Panc1 (cell line): ENCODE data around the gene MEX3C. TPM values are rescaled to one million over a fixed set of nuclear protein-coding genes. Genes with fewer than 3 reads are reported as not detected.

Experiments used
- ATAC-seq: fragments of 200-7000 bp; cut with Tn5 transposase; 2 replicates; pipeline ENCODE4 v1.9.1; 2020; ENCODE audit warnings: mild to moderate bottlenecking, moderate library complexity
- BruUV-seq: library from RNA; stranded (reverse); fragments of 400-500 nt; replicated peaks from 2 replicates; lab custom pipeline; 2021; lab: Mats Ljungman, UMichigan
- CTCF ChIA-PET: fragments of 300-600 bp; sonication (Branson Sonifier 250); formaldehyde crosslinking; loops from one replicate; lab custom pipeline; 2022; ENCODE audit warnings: antibody characterized with exemption; lab: Charles Lee
- POLR2A ChIA-PET: fragments of 300-600 bp; sonication (Branson Sonifier 250); formaldehyde crosslinking; loops from one replicate; lab custom pipeline; 2022; ENCODE audit warnings: antibody characterized with exemption; lab: Charles Lee
- DNase-seq: peaks from one replicate; pipeline ENCODE4 v3.0.0-alpha.2; 2010; ENCODE audit warnings: low read depth, low spot score
- H3K27ac ChIP-seq: 2 replicates; pipeline ENCODE4 v1.5.1; 2011; ENCODE audit warnings: mild to moderate bottlenecking, low read length, inconsistent platforms
- H3K27me3 ChIP-seq: fragments of 200-500 bp; sonication (Bioruptor generic); 2 replicates; pipeline ENCODE4 v1.6.0; 2014; ENCODE audit warnings: low read length, inconsistent platforms; ENCODE audit not compliant: control insufficient read depth, insufficient read depth
- H3K36me3 ChIP-seq: fragments of 200-500 bp; sonication (Bioruptor generic); 2 replicates; pipeline ENCODE4 v1.5.1; 2014; ENCODE audit warnings: inconsistent platforms, mild to moderate bottlenecking, low read length, moderate library complexity; ENCODE audit not compliant: control insufficient read depth, insufficient read depth
- H3K4me1 ChIP-seq: 2 replicates; pipeline ENCODE4 v1.5.1; 2011; ENCODE audit warnings: inconsistent platforms, mild to moderate bottlenecking, low read length, moderate library complexity; ENCODE audit not compliant: control insufficient read depth, insufficient read depth
- H3K4me3 ChIP-seq, 2 experiments: 2 replicates each; pipeline ENCODE4 v1.5.1; 2011 to 2012; ENCODE audit warnings: low read depth in 2 of 2, low read length in 2 of 2, mild to moderate bottlenecking in 2 of 2, inconsistent platforms in 1 of 2, moderate library complexity in 1 of 2
- H3K9me3 ChIP-seq: fragments of 200-500 bp; sonication (Bioruptor generic); 2 replicates; pipeline ENCODE4 v1.5.1; 2014; ENCODE audit warnings: low read depth, mild to moderate bottlenecking, inconsistent platforms, low read length, moderate library complexity; ENCODE audit not compliant: control insufficient read depth, insufficient read depth
- POLR2AphosphoS5 ChIP-seq: IDR thresholded peaks from 2 replicates; pipeline ENCODE4 v1.6.1; 2012; ENCODE audit warnings: mild to moderate bottlenecking, low read depth, low read length, moderate library complexity
- SIN3A ChIP-seq: IDR thresholded peaks from 2 replicates; pipeline ENCODE4 v1.6.1; 2012; ENCODE audit warnings: low read depth, mild to moderate bottlenecking, low read length, moderate library complexity, borderline replicate concordance; ENCODE audit not compliant: insufficient read depth
- TCF7L2 ChIP-seq: IDR thresholded peaks from 2 replicates; pipeline ENCODE4 v1.6.1; 2011; ENCODE audit warnings: mild to moderate bottlenecking, low read depth, low read length, inconsistent platforms
- in situ Hi-C: cut with HindIII; loops from 2 replicates; pipeline ENCODE4 v1.10.0; 2016; ENCODE audit warnings: low sequenced_read_pairs, low pct_unique_long_range_greater_than_20kb
- intact Hi-C: fragments of 100-400 bp; cut with micrococcal nuclease; formaldehyde crosslinking; loops from one replicate; pipeline ENCODE4 v1.10.0; 2022; ENCODE audit not compliant: unreplicated experiment
- total RNA-seq: library from RNA; stranded (reverse); gene quantifications from one replicate; pipeline ENCODE4 v1.2.1, GENCODE V29; 2021; ENCODE audit not compliant: unreplicated experiment
- TF ChIP-seq, protein P1 (sequence below), 2 experiments: IDR thresholded peaks; 2 replicates each; pipeline ENCODE4 v1.6.1; 2011 to 2012; ENCODE audit warnings: low read depth in 2 of 2, control low read depth in 1 of 2, low read length in 1 of 2, mild to moderate bottlenecking in 1 of 2, moderate library complexity in 1 of 2; ENCODE audit not compliant: insufficient read depth in 1 of 2
- TF ChIP-seq, protein P2 (sequence below): fragments of 450-650 bp; IDR thresholded peaks from 2 replicates; pipeline ENCODE4 v1.5.1; 2017; ENCODE audit warnings: mild to moderate bottlenecking

The MEX3C gene
- total RNA-seq, 1 experiment from 2014 or later: 29.0 TPM

DNA sequence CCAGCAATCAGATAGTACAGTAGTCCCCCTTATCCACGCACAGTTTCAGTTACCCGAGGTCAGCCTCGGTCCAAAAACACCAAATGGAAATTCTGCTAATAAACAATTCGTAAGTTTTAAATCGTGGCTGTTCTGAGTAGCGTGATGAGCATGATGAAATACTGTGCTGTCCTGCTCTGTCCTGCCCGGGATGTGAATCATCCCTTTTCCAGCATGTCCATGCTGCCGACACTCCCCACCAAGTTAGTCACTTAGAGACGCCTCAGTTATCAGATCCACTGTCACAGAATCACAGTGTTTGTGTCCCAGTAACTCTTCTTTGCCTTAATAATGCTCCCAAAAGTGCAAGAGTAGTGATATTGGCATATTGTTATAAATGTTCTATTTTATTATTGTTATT, 62.1 kb downstream of the MEX3C start:
- no peaks in the 10 kb centered on the region for H3K36me3 ChIP-seq
- H3K4me1 ChIP-seq: no peaks in the 10 kb centered on the region
- peak; percentile 8 for DNase-seq
- intact Hi-C loops (no loop called here), in situ Hi-C loops (no loop called here)
- H3K27me3 ChIP-seq: no peaks in the 10 kb centered on the region
- no peak overlapping the region for H3K27ac ChIP-seq
- CTCF ChIA-PET: no interaction called here
- H3K9me3 ChIP-seq: no peaks in the 10 kb centered on the region
- no peak for TF ChIP-seq SIN3A
- TF ChIP-seq, protein P1, sequence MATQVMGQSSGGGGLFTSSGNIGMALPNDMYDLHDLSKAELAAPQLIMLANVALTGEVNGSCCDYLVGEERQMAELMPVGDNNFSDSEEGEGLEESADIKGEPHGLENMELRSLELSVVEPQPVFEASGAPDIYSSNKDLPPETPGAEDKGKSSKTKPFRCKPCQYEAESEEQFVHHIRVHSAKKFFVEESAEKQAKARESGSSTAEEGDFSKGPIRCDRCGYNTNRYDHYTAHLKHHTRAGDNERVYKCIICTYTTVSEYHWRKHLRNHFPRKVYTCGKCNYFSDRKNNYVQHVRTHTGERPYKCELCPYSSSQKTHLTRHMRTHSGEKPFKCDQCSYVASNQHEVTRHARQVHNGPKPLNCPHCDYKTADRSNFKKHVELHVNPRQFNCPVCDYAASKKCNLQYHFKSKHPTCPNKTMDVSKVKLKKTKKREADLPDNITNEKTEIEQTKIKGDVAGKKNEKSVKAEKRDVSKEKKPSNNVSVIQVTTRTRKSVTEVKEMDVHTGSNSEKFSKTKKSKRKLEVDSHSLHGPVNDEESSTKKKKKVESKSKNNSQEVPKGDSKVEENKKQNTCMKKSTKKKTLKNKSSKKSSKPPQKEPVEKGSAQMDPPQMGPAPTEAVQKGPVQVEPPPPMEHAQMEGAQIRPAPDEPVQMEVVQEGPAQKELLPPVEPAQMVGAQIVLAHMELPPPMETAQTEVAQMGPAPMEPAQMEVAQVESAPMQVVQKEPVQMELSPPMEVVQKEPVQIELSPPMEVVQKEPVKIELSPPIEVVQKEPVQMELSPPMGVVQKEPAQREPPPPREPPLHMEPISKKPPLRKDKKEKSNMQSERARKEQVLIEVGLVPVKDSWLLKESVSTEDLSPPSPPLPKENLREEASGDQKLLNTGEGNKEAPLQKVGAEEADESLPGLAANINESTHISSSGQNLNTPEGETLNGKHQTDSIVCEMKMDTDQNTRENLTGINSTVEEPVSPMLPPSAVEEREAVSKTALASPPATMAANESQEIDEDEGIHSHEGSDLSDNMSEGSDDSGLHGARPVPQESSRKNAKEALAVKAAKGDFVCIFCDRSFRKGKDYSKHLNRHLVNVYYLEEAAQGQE (IDR thresholded peaks at IDR 0.05; ENCODE audit: insufficient read depth in 1 of 2, low read depth in 2 of 2, low read length in 1 of 2): no peak
- no peak for TF ChIP-seq POLR2AphosphoS5
- TF ChIP-seq TCF7L2: no peak
- TF ChIP-seq, protein P2, sequence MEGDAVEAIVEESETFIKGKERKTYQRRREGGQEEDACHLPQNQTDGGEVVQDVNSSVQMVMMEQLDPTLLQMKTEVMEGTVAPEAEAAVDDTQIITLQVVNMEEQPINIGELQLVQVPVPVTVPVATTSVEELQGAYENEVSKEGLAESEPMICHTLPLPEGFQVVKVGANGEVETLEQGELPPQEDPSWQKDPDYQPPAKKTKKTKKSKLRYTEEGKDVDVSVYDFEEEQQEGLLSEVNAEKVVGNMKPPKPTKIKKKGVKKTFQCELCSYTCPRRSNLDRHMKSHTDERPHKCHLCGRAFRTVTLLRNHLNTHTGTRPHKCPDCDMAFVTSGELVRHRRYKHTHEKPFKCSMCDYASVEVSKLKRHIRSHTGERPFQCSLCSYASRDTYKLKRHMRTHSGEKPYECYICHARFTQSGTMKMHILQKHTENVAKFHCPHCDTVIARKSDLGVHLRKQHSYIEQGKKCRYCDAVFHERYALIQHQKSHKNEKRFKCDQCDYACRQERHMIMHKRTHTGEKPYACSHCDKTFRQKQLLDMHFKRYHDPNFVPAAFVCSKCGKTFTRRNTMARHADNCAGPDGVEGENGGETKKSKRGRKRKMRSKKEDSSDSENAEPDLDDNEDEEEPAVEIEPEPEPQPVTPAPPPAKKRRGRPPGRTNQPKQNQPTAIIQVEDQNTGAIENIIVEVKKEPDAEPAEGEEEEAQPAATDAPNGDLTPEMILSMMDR: no peak
- ATAC-seq: no peak
- no TSS peak for BruUV-seq
- POLR2A ChIA-PET: no interaction called here
- no peak overlapping the region for H3K4me3 ChIP-seq

DNA sequence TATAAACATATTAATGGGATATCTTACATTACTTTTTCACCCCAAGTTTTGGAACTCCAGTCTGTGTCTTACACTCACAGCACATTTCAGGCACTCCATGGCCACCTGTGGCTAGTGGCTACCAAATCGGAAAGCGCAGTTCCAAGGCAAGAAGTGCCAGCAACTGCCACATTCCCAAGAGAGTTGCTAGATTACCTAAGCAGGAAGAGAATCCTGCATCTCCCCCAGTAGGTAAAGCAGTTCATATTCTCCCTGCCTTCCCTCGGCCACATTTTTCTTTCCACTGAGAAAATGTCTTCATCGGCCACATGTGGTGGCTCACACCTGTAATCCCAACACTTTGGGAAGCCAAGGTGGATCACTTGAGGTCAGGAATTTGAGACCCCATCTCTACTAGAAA, 62.8 kb downstream of the MEX3C start:
- no peaks in the 10 kb centered on the region for H3K36me3 ChIP-seq
- no peaks in the 10 kb centered on the region for H3K4me1 ChIP-seq
- no peaks in the 10 kb centered on the region for H3K9me3 ChIP-seq
- no peak overlapping the region for H3K4me3 ChIP-seq
- ChIA-PET CTCF (no interaction called here), POLR2A (no interaction called here)
- no peak overlapping the region for H3K27ac ChIP-seq
- in situ Hi-C loops: no loop called here
- ATAC-seq (no peak), DNase-seq (no peak)
- no peak for TF ChIP-seq SIN3A
- TF ChIP-seq, protein P2: no peak
- TF ChIP-seq, protein P1 (IDR thresholded peaks at IDR 0.05; ENCODE audit: insufficient read depth in 1 of 2, low read depth in 2 of 2, low read length in 1 of 2): no peak
- TF ChIP-seq TCF7L2: no peak
- TF ChIP-seq POLR2AphosphoS5: no peak
- intact Hi-C loops: no loop called here
- no TSS peak for BruUV-seq
- no peaks in the 10 kb centered on the region for H3K27me3 ChIP-seq
